GM11168 (cell line): ENCODE measurements around the gene ERBIN.

ENCODE experiments used
- in situ Hi-C: fragments of 300-500 bp; cut with MboI; formaldehyde crosslinking; loops from one replicate; pipeline ENCODE4 v1.12.0; 2022; ENCODE audit warnings: low sequenced_read_pairs; ENCODE audit not compliant: unreplicated experiment

The ERBIN gene

GRCh38 chr5:66072031-66072430, 145.7 kb downstream of the ERBIN start:
- in situ Hi-C loops, result no loop called here

DNA sequence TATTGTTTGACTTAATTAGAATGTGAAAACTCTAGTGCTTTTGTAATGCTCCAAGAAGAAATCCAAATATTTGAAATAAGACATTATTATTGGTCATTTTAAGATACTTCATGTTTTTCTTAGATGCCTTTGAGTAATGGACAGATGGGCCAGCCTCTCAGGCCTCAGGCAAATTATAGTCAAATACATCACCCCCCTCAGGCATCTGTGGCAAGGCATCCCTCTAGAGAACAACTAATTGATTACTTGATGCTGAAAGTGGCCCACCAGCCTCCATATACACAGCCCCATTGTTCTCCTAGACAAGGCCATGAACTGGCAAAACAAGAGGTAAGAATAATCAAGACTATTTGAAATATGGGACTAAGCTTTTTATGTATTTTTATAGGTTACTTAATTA, 148.5 kb downstream of the ERBIN start:
- in situ Hi-C loops, result no loop called here

DNA sequence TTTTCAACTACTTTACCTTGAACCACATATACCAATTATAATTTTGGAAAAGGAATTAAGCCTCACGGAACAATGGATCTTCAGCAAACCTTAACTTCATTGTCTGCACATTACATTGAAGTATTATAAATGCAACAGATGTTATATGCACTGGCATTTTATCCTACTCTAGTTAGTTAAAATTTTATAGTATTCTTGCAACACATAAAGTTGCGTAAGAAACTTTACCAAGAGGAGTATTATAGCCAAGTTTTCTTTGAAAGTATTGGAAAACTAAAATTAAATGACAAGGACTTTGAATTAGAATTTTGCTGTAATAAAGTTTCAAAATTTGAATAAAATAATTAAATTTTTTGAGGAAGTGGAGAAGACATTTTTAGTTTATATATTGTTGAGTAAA, 154.3 kb downstream of the ERBIN start:
- in situ Hi-C loops, result no loop called here

GRCh38 chr5:66089384-66089783, 163.0 kb downstream of the ERBIN start:
- in situ Hi-C loops, result no loop called here

- in situ Hi-C loops, result no loop called here
These were observed 174.5 kb downstream of the ERBIN start for GRCh38 chr5:66100851-66101250.

DNA sequence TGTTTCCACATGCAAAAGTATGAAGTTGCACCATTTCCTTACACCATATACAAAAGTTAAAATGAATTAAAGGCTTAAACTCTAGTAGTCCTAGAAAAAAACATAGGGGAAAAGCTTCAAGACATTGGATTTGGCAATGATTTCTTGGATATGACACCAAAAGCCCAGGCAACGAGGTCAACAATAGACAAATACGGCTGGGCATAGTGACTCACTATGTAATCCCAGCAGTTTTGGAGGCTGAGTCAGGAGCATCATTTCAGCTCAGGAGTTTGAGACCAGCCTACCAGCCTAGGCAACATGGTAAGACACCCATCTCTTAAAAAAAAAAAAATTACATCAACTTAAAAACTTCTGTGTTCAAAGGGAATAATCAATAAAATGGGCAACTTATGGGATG, 186.8 kb downstream of the ERBIN start:
- in situ Hi-C loops, result no loop called here

- in situ Hi-C loops, result no loop called here
These were observed 191.9 kb downstream of the ERBIN start for GRCh38 chr5:66118304-66118703.

- in situ Hi-C loops, result no loop called here
These were observed 196.1 kb downstream of the ERBIN start for GRCh38 chr5:66122379-66123034.

- in situ Hi-C loops, result no loop called here
These were observed 202.8 kb downstream of the ERBIN start for GRCh38 chr5:66129144-66129543.

- in situ Hi-C loops, result no loop called here
These were observed 204.1 kb downstream of the ERBIN start for GRCh38 chr5:66130493-66130892.
